Esophagus muscularis mucosa (tissue), 4 donors: ENCODE measurements around the gene PHYHIPL.

Experiments used
- CTCF ChIP-seq, 3 experiments: fragments of 200-600 bp in 2 of 3; fragments of 450-650 bp in 1 of 3; sonication (generic) in 2 of 3; IDR thresholded peaks; one replicate each; pipeline ENCODE4 v1.5.1; 2017 to 2019; ENCODE audit warnings: antibody characterized with exemption in 3 of 3, mild to moderate bottlenecking in 2 of 3, moderate library complexity in 1 of 3
- EP300 ChIP-seq: sonication (generic); formaldehyde crosslinking; IDR thresholded peaks from one replicate; pipeline ENCODE4 v1.6.1; 2017; ENCODE audit warnings: antibody characterized with exemption
- POLR2A ChIP-seq: fragments of 450-650 bp; IDR thresholded peaks from one replicate; pipeline ENCODE4 v1.6.1; 2017; ENCODE audit warnings: antibody characterized with exemption, moderate library complexity, mild to moderate bottlenecking, low read depth

GRCh38 chr10:59212301-59212798 lies 35.9 kb downstream of the PHYHIPL start:
- TF ChIP-seq CTCF (IDR thresholded peaks at IDR 0.05) (no peak), EP300 (no peak), POLR2A (no peak)
